SK-N-SH treated with all-trans-retinoic acid at 6 μM for 48 hours (cell line): Measurements from ENCODE around the gene AGAP1.

Experiments
- ARNTL ChIP-seq: fragments of 450-650 bp; formaldehyde crosslinking; IDR thresholded peaks from 2 replicates; pipeline ENCODE4 v1.5.0; 2020; ENCODE audit warnings: low read depth, mild to moderate bottlenecking, moderate library complexity, borderline replicate concordance
- CSDC2 ChIP-seq: fragments of 250-450 bp; sonication (Bioruptor Pico); IDR thresholded peaks from 2 replicates; pipeline ENCODE4 v1.5.0; 2020; ENCODE audit warnings: mild to moderate bottlenecking, moderate library complexity
- ISL1 ChIP-seq: fragments of 250-450 bp; sonication (Bioruptor Pico); IDR thresholded peaks from 2 replicates; pipeline ENCODE4 v2.1.2; 2022; ENCODE audit warnings: mild to moderate bottlenecking, moderate library complexity
- RARB ChIP-seq: fragments of 250-450 bp; sonication (Bioruptor Pico); IDR thresholded peaks from 2 replicates; pipeline ENCODE4 v1.8.0; 2021; ENCODE audit warnings: mild to moderate bottlenecking, moderate library complexity
- SNAI2 ChIP-seq: fragments of 250-450 bp; sonication (Bioruptor Pico); IDR thresholded peaks from 2 replicates; pipeline ENCODE4 v1.5.0; 2020; ENCODE audit warnings: mild to moderate bottlenecking, moderate library complexity
- TCF4 ChIP-seq: fragments of 250-450 bp; sonication (Bioruptor Pico); IDR thresholded peaks from 2 replicates; pipeline ENCODE4 v1.8.0; 2021; ENCODE audit warnings: mild to moderate bottlenecking, moderate library complexity, borderline replicate concordance
- TOX ChIP-seq: fragments of 250-450 bp; sonication (Bioruptor Pico); IDR thresholded peaks from 2 replicates; pipeline ENCODE4 v1.8.0; 2021; ENCODE audit warnings: mild to moderate bottlenecking, moderate library complexity, borderline replicate concordance
- ZFP3 ChIP-seq: fragments of 250-450 bp; sonication (Bioruptor Pico); IDR thresholded peaks from 2 replicates; pipeline ENCODE4 v1.5.0; 2020; ENCODE audit warnings: mild to moderate bottlenecking, moderate library complexity
- ZFP30 ChIP-seq: fragments of 450-650 bp; formaldehyde crosslinking; IDR thresholded peaks from 2 replicates; pipeline ENCODE4 v1.5.0; 2022; ENCODE audit warnings: mild to moderate bottlenecking, moderate library complexity
- TF ChIP-seq, protein P1 (sequence below): fragments of 250-450 bp; sonication (Bioruptor Pico); IDR thresholded peaks from 2 replicates; pipeline ENCODE4 v1.8.0; 2020; ENCODE audit warnings: mild to moderate bottlenecking, moderate library complexity, borderline replicate concordance
- TF ChIP-seq, protein P2 (sequence below): fragments of 250-450 bp; sonication (Bioruptor Pico); IDR thresholded peaks from 2 replicates; pipeline ENCODE4 v1.5.0; 2020; ENCODE audit warnings: mild to moderate bottlenecking, moderate library complexity
- TF ChIP-seq, protein P3 (sequence below): fragments of 250-450 bp; sonication (Bioruptor Pico); IDR thresholded peaks from 2 replicates; pipeline ENCODE4 v1.5.1; 2020; ENCODE audit warnings: low read depth, mild to moderate bottlenecking, moderate library complexity

DNA sequence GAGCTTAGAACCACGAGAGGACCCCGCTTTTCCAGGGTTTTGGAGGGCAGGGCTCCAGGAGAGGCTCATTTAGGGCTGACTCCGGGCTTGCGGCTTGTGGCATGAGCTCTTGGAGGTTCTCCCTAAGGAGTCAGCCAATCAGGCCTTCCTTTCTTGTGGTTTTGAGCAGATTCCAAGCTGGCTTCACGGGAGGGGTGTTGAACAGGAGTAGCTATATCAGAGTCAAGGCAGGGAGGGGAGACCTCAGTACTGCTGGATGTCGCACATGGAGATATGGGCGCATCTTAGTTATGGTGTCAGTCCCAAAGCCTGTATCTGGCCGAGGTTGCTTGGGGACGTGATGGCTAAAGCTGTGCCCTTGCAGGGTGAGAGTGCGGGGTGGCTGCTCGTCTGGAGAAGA lies 98.6 kb downstream of the AGAP1 start:
- TF ChIP-seq ISL1 (CRISPR knock-in tag) (no peak), TOX (no peak), TCF4 (CRISPR knock-in tag) (no peak), CSDC2 (CRISPR knock-in tag) (no peak), RARB (CRISPR knock-in tag) (no peak), ARNTL (CRISPR knock-in tag) (no peak), ZFP30 (no peak), ZFP3 (CRISPR knock-in tag) (no peak), SNAI2 (CRISPR knock-in tag) (no peak)
- TF ChIP-seq, protein P1, sequence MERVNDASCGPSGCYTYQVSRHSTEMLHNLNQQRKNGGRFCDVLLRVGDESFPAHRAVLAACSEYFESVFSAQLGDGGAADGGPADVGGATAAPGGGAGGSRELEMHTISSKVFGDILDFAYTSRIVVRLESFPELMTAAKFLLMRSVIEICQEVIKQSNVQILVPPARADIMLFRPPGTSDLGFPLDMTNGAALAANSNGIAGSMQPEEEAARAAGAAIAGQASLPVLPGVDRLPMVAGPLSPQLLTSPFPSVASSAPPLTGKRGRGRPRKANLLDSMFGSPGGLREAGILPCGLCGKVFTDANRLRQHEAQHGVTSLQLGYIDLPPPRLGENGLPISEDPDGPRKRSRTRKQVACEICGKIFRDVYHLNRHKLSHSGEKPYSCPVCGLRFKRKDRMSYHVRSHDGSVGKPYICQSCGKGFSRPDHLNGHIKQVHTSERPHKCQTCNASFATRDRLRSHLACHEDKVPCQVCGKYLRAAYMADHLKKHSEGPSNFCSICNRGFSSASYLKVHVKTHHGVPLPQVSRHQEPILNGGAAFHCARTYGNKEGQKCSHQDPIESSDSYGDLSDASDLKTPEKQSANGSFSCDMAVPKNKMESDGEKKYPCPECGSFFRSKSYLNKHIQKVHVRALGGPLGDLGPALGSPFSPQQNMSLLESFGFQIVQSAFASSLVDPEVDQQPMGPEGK (CRISPR knock-in tag): no peak
- TF ChIP-seq, protein P2, sequence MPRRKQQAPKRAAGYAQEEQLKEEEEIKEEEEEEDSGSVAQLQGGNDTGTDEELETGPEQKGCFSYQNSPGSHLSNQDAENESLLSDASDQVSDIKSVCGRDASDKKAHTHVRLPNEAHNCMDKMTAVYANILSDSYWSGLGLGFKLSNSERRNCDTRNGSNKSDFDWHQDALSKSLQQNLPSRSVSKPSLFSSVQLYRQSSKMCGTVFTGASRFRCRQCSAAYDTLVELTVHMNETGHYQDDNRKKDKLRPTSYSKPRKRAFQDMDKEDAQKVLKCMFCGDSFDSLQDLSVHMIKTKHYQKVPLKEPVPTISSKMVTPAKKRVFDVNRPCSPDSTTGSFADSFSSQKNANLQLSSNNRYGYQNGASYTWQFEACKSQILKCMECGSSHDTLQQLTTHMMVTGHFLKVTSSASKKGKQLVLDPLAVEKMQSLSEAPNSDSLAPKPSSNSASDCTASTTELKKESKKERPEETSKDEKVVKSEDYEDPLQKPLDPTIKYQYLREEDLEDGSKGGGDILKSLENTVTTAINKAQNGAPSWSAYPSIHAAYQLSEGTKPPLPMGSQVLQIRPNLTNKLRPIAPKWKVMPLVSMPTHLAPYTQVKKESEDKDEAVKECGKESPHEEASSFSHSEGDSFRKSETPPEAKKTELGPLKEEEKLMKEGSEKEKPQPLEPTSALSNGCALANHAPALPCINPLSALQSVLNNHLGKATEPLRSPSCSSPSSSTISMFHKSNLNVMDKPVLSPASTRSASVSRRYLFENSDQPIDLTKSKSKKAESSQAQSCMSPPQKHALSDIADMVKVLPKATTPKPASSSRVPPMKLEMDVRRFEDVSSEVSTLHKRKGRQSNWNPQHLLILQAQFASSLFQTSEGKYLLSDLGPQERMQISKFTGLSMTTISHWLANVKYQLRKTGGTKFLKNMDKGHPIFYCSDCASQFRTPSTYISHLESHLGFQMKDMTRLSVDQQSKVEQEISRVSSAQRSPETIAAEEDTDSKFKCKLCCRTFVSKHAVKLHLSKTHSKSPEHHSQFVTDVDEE (CRISPR knock-in tag): no peak
- TF ChIP-seq, protein P3, sequence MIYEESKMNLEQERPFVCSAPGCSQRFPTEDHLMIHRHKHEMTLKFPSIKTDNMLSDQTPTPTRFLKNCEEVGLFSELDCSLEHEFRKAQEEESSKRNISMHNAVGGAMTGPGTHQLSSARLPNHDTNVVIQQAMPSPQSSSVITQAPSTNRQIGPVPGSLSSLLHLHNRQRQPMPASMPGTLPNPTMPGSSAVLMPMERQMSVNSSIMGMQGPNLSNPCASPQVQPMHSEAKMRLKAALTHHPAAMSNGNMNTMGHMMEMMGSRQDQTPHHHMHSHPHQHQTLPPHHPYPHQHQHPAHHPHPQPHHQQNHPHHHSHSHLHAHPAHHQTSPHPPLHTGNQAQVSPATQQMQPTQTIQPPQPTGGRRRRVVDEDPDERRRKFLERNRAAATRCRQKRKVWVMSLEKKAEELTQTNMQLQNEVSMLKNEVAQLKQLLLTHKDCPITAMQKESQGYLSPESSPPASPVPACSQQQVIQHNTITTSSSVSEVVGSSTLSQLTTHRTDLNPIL (CRISPR knock-in tag): no peak
